HG02763 (cell line): ENCODE results near the gene ARSA.
A peak's percentile ranks its signal among the peaks of the same experiment; 100 is the strongest.
"Not testable (repeated sequence)": the region's sequence is repeated elsewhere in the genome, so short reads cannot be mapped to it uniquely, and the experiment has no call there.

Experiments used
- ATAC-seq: cut with Tn5 transposase; IDR thresholded peaks from one replicate; pipeline ENCODE4 v1.9.1; 2021; ENCODE audit warnings: mild to moderate bottlenecking, moderate library complexity; ENCODE audit not compliant: unreplicated experiment

ARSA gene

GRCh38 chr22:50627642-50628542 is at the start of gene ARSA:
Gene ARSA, minus strand, starts transcription at chr22:50628152. Its CDS starts 373 bp downstream, at chr22:50627779.
- peak; percentile 69 for ATAC-seq

- ATAC-seq = no peak
Measured at GRCh38 chr22:50676661-50677492, 48.9 kb upstream of the ARSA start.

GRCh38 chr22:50676180-50676636 is 48.3 kb upstream of the ARSA start:
- ATAC-seq = no peak

DNA sequence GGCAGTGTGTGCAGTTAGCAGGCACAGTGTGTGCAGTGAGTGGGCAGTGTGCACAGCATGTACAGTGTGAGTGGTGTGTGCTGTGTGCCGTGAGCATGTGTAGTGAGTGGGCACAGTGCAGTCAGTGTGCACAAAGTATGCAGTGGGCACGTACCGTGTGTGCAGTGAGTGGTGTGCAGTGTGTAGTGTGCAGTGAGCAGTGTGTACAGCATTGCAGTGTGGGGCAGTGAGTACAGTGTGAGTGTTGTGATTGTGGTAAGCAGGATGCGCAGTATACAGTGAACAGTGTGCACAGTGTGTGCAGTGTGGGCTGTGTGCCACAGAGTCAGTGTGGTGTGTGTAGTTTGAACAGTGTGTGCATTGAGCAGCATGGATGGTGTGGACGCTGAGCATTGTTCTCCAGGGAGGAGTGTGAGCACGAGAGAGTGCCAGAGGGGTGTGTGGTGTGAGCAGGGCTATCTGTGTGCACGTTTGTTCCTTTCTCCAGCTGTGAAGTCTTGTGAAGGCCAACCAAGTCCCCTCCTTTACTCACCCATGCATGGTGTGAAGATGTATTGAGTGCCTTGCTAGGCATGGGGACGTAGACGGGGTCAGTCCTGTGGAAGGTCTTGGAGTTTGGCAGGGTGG is 47.7 kb upstream of the ARSA start:
- no peak for ATAC-seq

GRCh38 chr22:50674606-50675552 is 46.9 kb upstream of the ARSA start:
- ATAC-seq = no peak

DNA sequence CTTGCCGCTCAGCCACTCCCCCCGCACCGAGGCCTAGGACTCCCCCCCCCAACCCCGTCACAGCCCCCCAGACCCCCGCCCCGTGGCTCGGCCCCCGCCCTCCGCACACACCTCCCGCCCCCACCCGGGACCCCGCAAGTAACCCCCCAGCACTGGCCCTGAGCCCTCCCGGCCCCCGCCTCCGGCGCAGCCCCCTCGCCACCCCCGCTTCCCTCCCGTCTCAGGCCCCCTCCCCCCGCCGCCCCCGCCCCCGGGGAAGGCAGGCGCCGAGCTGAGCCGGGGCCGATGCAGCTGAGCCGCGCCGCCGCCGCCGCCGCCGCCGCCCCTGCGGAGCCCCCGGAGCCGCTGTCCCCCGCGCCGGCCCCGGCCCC is 46.2 kb upstream of the ARSA start:
- no peak for ATAC-seq

DNA sequence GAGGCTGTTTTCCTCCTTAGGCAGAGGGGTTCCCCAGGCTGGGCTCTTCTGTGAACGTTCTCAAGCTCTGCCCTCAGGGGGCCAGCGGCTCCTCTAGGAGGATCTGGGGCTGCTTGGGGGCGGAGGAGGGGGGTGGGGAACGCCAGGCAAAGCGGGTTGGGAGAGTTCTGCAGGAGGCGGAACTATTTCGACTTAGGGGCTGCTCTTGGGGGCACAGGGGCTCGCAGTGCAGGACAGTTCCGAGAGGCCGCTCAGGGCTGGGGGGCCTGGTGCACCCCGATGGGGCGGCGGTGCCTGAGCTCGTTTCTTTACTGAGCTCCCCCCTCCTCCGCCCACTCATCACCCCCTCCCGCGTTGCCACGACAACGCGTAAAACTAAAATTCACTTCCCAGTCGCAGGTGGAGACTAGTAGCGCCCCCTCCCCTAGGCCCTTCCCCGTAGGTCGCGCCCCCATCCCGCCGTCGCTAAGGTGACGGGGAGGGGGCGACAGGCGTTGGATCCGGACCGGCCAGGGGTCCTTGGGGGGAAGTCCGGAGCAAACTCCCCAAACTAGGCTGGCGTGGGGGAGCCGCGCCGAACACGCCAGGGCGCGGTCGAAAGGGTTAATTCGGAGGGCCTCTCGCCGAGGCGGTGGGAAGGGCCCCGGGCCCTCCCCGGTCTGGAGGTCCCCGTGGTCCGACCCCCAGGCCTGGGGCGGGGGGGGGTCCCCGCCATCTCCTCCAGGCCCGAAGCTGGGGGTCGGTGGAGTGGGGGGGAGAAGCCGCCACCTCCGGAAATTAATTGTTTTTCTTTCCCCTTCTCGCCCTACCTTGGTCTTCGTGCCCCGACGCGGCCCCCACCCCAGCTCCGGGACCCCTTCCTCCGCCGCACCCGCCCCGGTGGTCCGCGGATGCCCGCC is 45.5 kb upstream of the ARSA start:
- no peak for ATAC-seq

- ATAC-seq = no peak
Measured at GRCh38 chr22:50672471-50673230, 44.7 kb upstream of the ARSA start, which contains the start of gene SHANK3. Gene SHANK3, plus strand, starts transcription at chr22:50672823.

- no peak for ATAC-seq
Measured at GRCh38 chr22:50672041-50672440, 44.1 kb upstream of the ARSA start.

- no peak for ATAC-seq
Measured at GRCh38 chr22:50671641-50672040, 43.7 kb upstream of the ARSA start.

DNA sequence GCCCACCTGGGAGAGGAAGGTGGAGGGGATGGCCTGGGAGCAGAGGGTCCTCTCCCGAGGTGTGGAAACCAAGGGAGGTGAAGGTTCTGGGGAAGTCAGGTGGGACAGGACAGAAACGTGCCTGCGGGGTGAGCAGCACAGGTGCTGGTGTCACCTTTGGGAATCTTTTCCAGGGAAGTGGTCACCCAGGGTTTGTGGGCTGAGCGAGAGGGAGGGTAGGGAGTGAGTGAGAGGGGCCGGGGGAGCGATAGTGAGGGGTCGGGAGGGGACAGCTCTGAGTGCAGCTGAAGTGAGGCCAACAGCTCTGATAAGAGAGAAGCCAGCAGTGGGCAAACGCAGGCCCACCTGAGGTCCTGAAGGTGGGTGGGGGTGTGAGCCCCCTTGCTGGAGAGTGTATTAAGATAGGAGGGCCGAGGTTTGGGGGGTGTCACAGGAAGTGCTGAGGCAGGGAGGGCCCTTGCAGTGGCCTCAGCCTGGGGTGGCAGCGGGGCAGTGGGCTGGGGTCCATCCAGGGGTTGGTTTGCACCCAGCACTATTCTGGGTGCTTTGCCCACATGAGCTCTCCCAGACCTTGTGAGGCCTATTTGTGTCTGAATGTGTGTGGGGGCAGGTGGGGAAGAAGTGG is 43.1 kb upstream of the ARSA start:
- no peak for ATAC-seq

DNA sequence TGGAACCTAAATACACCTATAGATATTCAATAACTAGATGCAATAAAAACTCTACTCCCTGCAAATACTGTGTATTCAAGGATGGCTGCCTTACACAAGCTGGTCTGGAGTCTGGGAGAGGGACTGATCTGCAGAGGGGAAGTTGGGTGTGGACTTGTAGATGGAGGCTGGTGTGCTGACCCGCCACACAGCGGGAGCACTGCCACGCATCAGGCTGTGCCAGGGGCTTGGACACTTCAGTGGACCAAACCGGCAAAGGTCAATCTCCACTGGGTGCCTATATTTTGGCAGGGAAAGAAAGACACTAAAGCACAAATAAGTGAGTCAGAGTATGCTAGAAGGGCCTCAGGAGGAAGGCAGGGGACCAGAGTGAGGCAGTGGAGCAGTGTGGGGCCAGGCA is 42.6 kb upstream of the ARSA start:
- ATAC-seq = no peak

- no peak for ATAC-seq
Measured at GRCh38 chr22:50665738-50666137, 37.8 kb upstream of the ARSA start.

DNA sequence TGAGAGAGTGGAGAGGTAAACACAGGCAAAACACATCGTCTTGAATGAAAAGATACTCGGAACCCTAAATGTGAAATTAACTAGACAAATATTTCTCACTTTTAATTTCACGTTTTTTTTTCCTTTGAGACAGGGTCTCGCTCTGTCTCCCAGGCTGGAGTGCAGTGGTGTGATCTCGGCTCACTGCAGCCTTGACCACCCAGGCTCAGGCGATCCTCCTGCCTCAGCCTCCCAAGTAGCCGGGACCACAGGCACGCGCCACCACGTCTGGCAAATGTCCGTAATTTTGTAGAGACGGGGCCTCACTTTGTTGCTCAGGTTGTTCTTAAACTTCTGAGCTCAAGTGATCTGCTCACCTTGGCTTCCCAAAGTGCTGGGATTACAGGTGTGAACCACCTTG is 37.3 kb upstream of the ARSA start:
- ATAC-seq = no peak

- no peak for ATAC-seq
Measured at GRCh38 chr22:50660306-50660705, 32.4 kb upstream of the ARSA start.

DNA sequence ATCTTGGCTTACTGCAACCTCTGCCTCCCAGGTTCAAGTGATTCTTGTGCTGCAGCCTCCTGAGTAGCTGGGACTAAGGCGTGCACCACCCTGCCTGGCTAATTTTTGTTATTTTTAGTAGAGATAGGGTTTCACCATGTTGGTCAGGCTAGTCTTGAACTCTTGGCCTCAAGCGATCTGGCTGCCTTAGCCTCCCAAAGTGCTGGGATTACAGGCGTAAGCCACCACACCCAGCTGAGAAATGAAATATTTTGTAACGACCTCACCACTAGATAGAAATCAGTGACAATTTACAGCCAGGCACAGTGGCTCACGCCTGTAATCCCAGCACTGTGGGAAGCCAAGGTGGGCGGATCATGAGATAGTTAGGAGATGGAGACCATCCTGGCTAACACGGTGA is 31.8 kb upstream of the ARSA start:
- not testable (repeated sequence) for ATAC-seq

DNA sequence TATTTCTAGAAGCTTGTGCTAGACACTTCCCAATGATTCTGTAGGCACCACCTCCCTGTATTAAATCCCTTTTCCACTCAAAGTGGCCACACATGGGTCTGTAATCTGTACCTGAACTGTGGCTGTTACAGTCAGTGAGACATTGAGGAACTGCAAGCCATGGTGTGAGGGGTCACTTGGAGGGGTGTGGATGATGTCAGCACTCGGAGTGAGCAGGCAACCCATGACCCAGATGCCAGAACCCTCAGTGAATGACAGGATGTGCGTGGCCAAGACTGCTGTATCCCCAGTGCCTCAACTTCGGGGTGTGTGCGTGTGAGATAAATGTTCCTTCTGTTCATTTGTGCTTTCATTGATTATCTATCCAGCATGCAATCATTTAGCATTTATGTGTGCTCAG is 30.0 kb upstream of the ARSA start:
- no peak for ATAC-seq
